ENCODE results near the gene KCNQ4.

Gene KCNQ4

GRCh38 chr1:40856116-40856515 is 72.5 kb downstream of the KCNQ4 start:
- Histone ChIP-seq H3K36me3 (ENCODE audit: control insufficient read depth in 2 of 2, insufficient read depth in 2 of 2, low read length in 2 of 2) (no peaks in the 10 kb centered on the region), H3K4me1 (ENCODE audit: control insufficient read depth, insufficient read depth, low read length) (peaks cover 7% of the 10 kb centered on the region), H3K27ac (ENCODE audit: low read length) (no peak overlapping the region), H3K27me3 (ENCODE audit: control insufficient read depth in 1 of 2, insufficient read depth in 2 of 2, low read length in 2 of 2) (no peaks in the 10 kb centered on the region), H3K9ac (ENCODE audit: low read length in 2 of 2) (no peak overlapping the region), H3K9me3 (ENCODE audit: control insufficient read depth in 2 of 2, low read length in 2 of 2) (no peaks in the 10 kb centered on the region), H3K4me3 (ENCODE audit: low read length in 2 of 2) (no peak overlapping the region)

GRCh38 chr1:40856656-40857302 is 73.2 kb downstream of the KCNQ4 start:
- no peak overlapping the region for H3K4me3 ChIP-seq (ENCODE audit: low read length in 2 of 2)
- no peak overlapping the region for H3K27ac ChIP-seq (ENCODE audit: low read length)
- H3K4me1 ChIP-seq (ENCODE audit: control insufficient read depth, insufficient read depth, low read length) = peaks cover 11% of the 10 kb centered on the region
- H3K9ac ChIP-seq (ENCODE audit: low read length in 2 of 2) = no peak overlapping the region
- H3K9me3 ChIP-seq (ENCODE audit: control insufficient read depth in 2 of 2, low read length in 2 of 2) = no peaks in the 10 kb centered on the region
- H3K36me3 ChIP-seq (ENCODE audit: control insufficient read depth in 2 of 2, insufficient read depth in 2 of 2, low read length in 2 of 2) = no peaks in the 10 kb centered on the region
- H3K27me3 ChIP-seq (ENCODE audit: control insufficient read depth in 1 of 2, insufficient read depth in 2 of 2, low read length in 2 of 2) = no peaks in the 10 kb centered on the region

DNA sequence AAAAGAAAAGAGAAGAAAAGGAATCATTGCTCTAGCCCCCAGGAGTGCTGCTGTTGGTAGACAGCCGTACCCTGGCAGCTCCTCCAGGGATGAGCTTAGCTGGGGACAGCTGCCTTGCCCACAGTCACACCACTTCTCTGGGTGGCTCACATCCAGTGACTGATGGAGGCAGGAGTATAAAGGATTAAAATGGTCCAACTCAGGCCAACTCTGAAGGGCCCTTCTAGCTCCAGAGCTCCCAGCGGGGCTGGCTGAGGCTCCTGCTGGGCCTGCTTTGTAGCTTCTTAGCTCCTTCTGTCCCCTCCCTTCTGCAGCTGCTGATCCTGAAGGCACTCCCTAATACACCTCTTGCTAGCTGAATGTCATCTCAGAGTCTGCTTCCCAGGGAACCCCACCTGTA is 74.2 kb downstream of the KCNQ4 start:
- Histone ChIP-seq H3K4me3 (ENCODE audit: low read length in 2 of 2) (no peak overlapping the region), H3K4me1 (ENCODE audit: control insufficient read depth, insufficient read depth, low read length) (peaks cover 18% of the 10 kb centered on the region), H3K36me3 (ENCODE audit: control insufficient read depth in 2 of 2, insufficient read depth in 2 of 2, low read length in 2 of 2) (no peaks in the 10 kb centered on the region), H3K27me3 (ENCODE audit: control insufficient read depth in 1 of 2, insufficient read depth in 2 of 2, low read length in 2 of 2) (no peaks in the 10 kb centered on the region), H3K27ac (ENCODE audit: low read length) (no peak overlapping the region), H3K9me3 (ENCODE audit: control insufficient read depth in 2 of 2, low read length in 2 of 2) (no peaks in the 10 kb centered on the region), H3K9ac (ENCODE audit: low read length in 2 of 2) (no peak overlapping the region)

GRCh38 chr1:40858856-40859416 is 75.3 kb downstream of the KCNQ4 start:
- peaks cover 19% of the 10 kb centered on the region for H3K4me1 ChIP-seq (ENCODE audit: control insufficient read depth, insufficient read depth, low read length)
- no peak overlapping the region for H3K4me3 ChIP-seq (ENCODE audit: low read length in 2 of 2)
- H3K9ac ChIP-seq (ENCODE audit: low read length in 2 of 2) = no peak overlapping the region
- H3K9me3 ChIP-seq (ENCODE audit: control insufficient read depth in 2 of 2, low read length in 2 of 2) = no peaks in the 10 kb centered on the region
- H3K36me3 ChIP-seq (ENCODE audit: control insufficient read depth in 2 of 2, insufficient read depth in 2 of 2, low read length in 2 of 2) = no peaks in the 10 kb centered on the region
- no peak overlapping the region for H3K27ac ChIP-seq (ENCODE audit: low read length)
- no peaks in the 10 kb centered on the region for H3K27me3 ChIP-seq (ENCODE audit: control insufficient read depth in 1 of 2, insufficient read depth in 2 of 2, low read length in 2 of 2)

DNA sequence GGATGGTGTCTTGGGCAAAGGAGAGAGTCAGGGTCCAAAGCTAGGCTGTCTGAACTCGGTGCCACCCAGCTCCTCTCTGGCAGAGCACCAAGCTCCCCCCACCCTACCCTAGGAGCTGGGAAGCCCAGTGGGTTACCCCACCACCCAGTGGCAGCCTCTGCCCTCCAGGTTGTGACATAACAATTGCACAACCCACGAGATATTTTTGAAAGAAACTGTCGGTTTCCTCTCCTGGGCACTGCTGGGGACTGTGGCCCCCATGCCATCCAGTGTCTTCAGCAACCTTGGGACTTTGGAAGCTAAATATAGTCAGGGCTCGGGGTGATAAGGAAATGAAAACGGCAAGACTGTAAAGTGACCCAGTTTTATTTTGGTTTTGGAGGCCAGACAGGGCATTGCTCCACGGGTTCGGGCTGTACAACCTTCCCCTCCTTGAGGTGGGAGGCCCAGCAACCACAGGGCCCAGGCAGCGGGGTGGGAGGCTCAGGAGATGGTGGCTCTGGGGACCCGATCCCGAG is 77.2 kb downstream of the KCNQ4 start:
- peak overlapping the region; percentile 62 to 76 for H3K4me3 ChIP-seq (ENCODE audit: low read length in 2 of 2)
- no peaks in the 10 kb centered on the region for H3K9me3 ChIP-seq (ENCODE audit: control insufficient read depth in 2 of 2, low read length in 2 of 2)
- no peaks in the 10 kb centered on the region for H3K36me3 ChIP-seq (ENCODE audit: control insufficient read depth in 2 of 2, insufficient read depth in 2 of 2, low read length in 2 of 2)
- no peak overlapping the region for H3K27ac ChIP-seq (ENCODE audit: low read length)
- H3K9ac ChIP-seq (ENCODE audit: low read length in 2 of 2) = peak overlapping the region; percentile 51 to 62
- H3K4me1 ChIP-seq (ENCODE audit: control insufficient read depth, insufficient read depth, low read length) = peaks cover 19% of the 10 kb centered on the region
- H3K27me3 ChIP-seq (ENCODE audit: control insufficient read depth in 1 of 2, insufficient read depth in 2 of 2, low read length in 2 of 2) = no peaks in the 10 kb centered on the region

GRCh38 chr1:40861224-40862003 is 77.8 kb downstream of the KCNQ4 start:
- Histone ChIP-seq H3K4me1 (ENCODE audit: control insufficient read depth, insufficient read depth, low read length) (peaks cover 25% of the 10 kb centered on the region), H3K9ac (ENCODE audit: low read length in 2 of 2) (peak overlapping the region; percentile 55 to 62), H3K27me3 (ENCODE audit: control insufficient read depth in 1 of 2, insufficient read depth in 2 of 2, low read length in 2 of 2) (no peaks in the 10 kb centered on the region), H3K9me3 (ENCODE audit: control insufficient read depth in 2 of 2, low read length in 2 of 2) (no peaks in the 10 kb centered on the region), H3K27ac (ENCODE audit: low read length) (no peak overlapping the region), H3K4me3 (ENCODE audit: low read length in 2 of 2) (peak overlapping the region; percentile 65 to 76), H3K36me3 (ENCODE audit: control insufficient read depth in 2 of 2, insufficient read depth in 2 of 2, low read length in 2 of 2) (no peaks in the 10 kb centered on the region)

- peaks cover 28% of the 10 kb centered on the region for H3K4me1 ChIP-seq (ENCODE audit: control insufficient read depth, insufficient read depth, low read length)
- peak within 1 kb of the TSS; percentile 55 to 62 for H3K9ac ChIP-seq (ENCODE audit: low read length in 2 of 2)
- H3K4me3 ChIP-seq (ENCODE audit: low read length in 2 of 2) = peak within 1 kb of the TSS; percentile 65 to 76
- no peaks in the 10 kb centered on the region for H3K27me3 ChIP-seq (ENCODE audit: control insufficient read depth in 1 of 2, insufficient read depth in 2 of 2, low read length in 2 of 2)
- H3K27ac ChIP-seq (ENCODE audit: low read length) = no peak within 1 kb of the TSS
- H3K36me3 ChIP-seq (ENCODE audit: control insufficient read depth in 2 of 2, insufficient read depth in 2 of 2, low read length in 2 of 2) = no peaks in the 10 kb centered on the region
- H3K9me3 ChIP-seq (ENCODE audit: control insufficient read depth in 2 of 2, low read length in 2 of 2) = no peaks in the 10 kb centered on the region
Observed at GRCh38 chr1:40862008-40862863, 78.6 kb downstream of the KCNQ4 start, which contains the start of gene CITED4. Gene CITED4 (minus strand): TSS chr1:40862363. CDS start chr1:40862127, 236 bp downstream.

DNA sequence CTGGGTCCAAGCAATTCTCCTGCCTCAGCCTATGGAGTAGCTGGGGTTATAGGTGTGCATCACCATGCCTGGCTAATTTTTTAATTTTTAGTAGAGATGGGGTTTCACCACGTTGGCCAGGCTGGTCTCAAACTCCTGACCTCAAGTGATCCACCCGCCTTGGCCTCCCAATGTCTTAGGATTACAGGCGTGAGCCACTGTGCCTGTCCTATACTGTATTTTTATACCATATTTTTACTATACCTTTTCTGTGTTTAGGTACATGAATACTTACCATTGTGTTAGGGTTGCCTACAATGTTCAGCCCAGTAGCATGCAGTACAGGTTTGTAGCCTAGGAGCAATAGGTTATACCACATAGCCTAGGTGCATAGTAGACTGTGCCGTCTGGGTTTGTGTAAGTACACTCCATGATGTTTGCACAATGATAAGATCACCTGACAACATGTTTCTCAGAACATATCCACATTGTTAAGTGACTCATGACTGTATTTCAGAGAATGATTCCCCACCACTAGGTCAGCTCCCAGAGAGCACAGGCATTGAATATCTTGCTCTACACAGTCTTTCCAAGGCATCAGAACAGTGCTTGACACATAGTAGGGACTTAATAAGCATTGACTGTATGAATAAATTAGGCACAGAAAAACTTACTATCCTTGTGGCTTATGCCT is 84.6 kb downstream of the KCNQ4 start:
- H3K27ac ChIP-seq (ENCODE audit: low read length) = no peak overlapping the region

GRCh38 chr1:40870135-40870728 is 86.6 kb downstream of the KCNQ4 start:
- H3K9ac ChIP-seq (ENCODE audit: low read length in 2 of 2) = no peak overlapping the region
- H3K4me1 ChIP-seq (ENCODE audit: control insufficient read depth, insufficient read depth, low read length) = peaks cover 9% of the 10 kb centered on the region
- no peak overlapping the region for H3K4me3 ChIP-seq (ENCODE audit: low read length in 2 of 2)
- no peaks in the 10 kb centered on the region for H3K36me3 ChIP-seq (ENCODE audit: control insufficient read depth in 2 of 2, insufficient read depth in 2 of 2, low read length in 2 of 2)
- peaks cover 3 to 4% of the 10 kb centered on the region in 2 donors for H3K9me3 ChIP-seq (ENCODE audit: control insufficient read depth in 2 of 2, low read length in 2 of 2)
- no peak overlapping the region for H3K27ac ChIP-seq (ENCODE audit: low read length)
- H3K27me3 ChIP-seq (ENCODE audit: control insufficient read depth in 1 of 2, insufficient read depth in 2 of 2, low read length in 2 of 2) = peaks cover 3 to 8% of the 10 kb centered on the region in 2 donors

More for the DNA sequence above, 84.6 kb downstream of the KCNQ4 start:
- no peak overlapping the region for H3K4me3 ChIP-seq (ENCODE audit: low read length in 2 of 2)
- H3K9ac ChIP-seq (ENCODE audit: low read length in 2 of 2) = no peak overlapping the region
- H3K36me3 ChIP-seq (ENCODE audit: control insufficient read depth in 2 of 2, insufficient read depth in 2 of 2, low read length in 2 of 2) = no peaks in the 10 kb centered on the region
- peaks cover 0 to 2% of the 10 kb centered on the region in 2 donors for H3K27me3 ChIP-seq (ENCODE audit: control insufficient read depth in 1 of 2, insufficient read depth in 2 of 2, low read length in 2 of 2)
- H3K4me1 ChIP-seq (ENCODE audit: control insufficient read depth, insufficient read depth, low read length) = peaks cover 9% of the 10 kb centered on the region
- H3K9me3 ChIP-seq (ENCODE audit: control insufficient read depth in 2 of 2, low read length in 2 of 2) = peaks cover 3 to 4% of the 10 kb centered on the region in 2 donors
